GM18868 (cell line): Measurements from ENCODE around the gene CISD1.

ENCODE experiments used
- ATAC-seq: cut with Tn5 transposase; IDR thresholded peaks from one replicate; pipeline ENCODE4 v1.9.1; 2021; ENCODE audit warnings: mild to moderate bottlenecking, moderate library complexity; ENCODE audit not compliant: unreplicated experiment

CISD1 gene

GRCh38 chr10:58265249-58265648, 3.7 kb upstream of the CISD1 start:
- no peak for ATAC-seq

GRCh38 chr10:58266003-58266825, 2.7 kb upstream of the CISD1 start:
- peak; percentile 25 for ATAC-seq

- peak; percentile 4 for ATAC-seq
Measured at GRCh38 chr10:58266826-58267712, 1.9 kb upstream of the CISD1 start.

GRCh38 chr10:58267713-58268453, 1.1 kb upstream of the CISD1 start, which contains the start of gene IPMK:
TSS of gene IPMK (minus strand) at chr10:58267894. CDS start at chr10:58267611, 283 bp downstream.
- peak; percentile 58 for ATAC-seq

GRCh38 chr10:58268454-58268945, 462 bp upstream of the CISD1 start:
- no peak for ATAC-seq

GRCh38 chr10:58269782-58270290, 874 bp downstream of the CISD1 start:
- no peak for ATAC-seq

GRCh38 chr10:58275261-58275660, 6.3 kb downstream of the CISD1 start:
- ATAC-seq = no peak

GRCh38 chr10:58275908-58276307, 6.9 kb downstream of the CISD1 start:
- ATAC-seq = no peak

GRCh38 chr10:58278274-58278961, 9.5 kb downstream of the CISD1 start:
- no peak for ATAC-seq

GRCh38 chr10:58278962-58279307, 10.0 kb downstream of the CISD1 start:
- no peak for ATAC-seq

- ATAC-seq = no peak
Measured at GRCh38 chr10:58280477-58280876, 11.5 kb downstream of the CISD1 start.

GRCh38 chr10:58281092-58281752, 12.3 kb downstream of the CISD1 start:
- no peak for ATAC-seq

GRCh38 chr10:58282615-58283014, 13.7 kb downstream of the CISD1 start:
- peak; percentile 99 for ATAC-seq

- ATAC-seq = peak; percentile 93
Measured at GRCh38 chr10:58291538-58292174, 22.7 kb downstream of the CISD1 start.

GRCh38 chr10:58293989-58294388, 25.0 kb downstream of the CISD1 start:
- no peak for ATAC-seq

GRCh38 chr10:58299580-58299979, 30.6 kb downstream of the CISD1 start:
- ATAC-seq = peak; percentile 94

- no peak for ATAC-seq
Measured at GRCh38 chr10:58300676-58301075, 31.7 kb downstream of the CISD1 start.

GRCh38 chr10:58302254-58302653, 33.3 kb downstream of the CISD1 start:
- ATAC-seq = no peak

GRCh38 chr10:58304099-58304633, 35.2 kb downstream of the CISD1 start:
- no peak for ATAC-seq
